ENCODE data around the gene LRRC28.

LRRC28 gene

DNA sequence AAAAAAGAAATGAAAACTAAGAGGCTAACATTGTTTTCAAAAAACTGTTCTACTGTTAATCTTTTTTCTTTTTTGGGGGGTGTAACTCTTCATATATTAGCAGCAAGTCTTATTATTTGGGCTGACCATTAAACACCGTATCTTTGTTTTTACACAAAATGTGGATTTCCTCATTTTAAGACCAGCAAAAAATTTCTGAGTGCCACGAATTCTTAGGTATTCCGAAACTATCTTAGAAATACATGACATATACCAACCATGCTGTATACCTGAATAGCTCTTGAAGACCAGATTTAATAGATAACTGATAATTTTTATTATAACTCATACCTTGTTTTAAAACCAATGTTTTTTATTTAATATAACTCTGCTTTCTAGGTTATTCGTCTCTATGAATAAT is 1.3 kb upstream of the LRRC28 start:
- no peak for DNase-seq

DNA sequence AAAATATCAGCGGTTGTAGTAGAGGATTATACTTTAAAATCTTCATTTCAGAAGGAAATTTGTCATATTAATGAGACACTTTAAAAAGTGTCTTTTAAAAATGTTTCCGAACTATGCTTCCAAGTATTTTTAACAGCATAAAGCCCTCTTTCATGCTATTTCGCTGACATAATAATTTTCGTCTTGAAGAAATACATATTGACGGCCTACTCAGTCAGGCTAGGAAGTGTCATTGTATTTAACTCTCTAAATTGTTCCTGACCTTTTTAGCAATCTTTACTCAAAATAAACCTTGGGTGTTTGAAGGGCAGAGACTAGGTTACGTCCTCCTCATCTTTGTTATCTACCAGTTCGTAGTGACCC is 806 bp upstream of the LRRC28 start:
- DNase-seq = no peak

DNA sequence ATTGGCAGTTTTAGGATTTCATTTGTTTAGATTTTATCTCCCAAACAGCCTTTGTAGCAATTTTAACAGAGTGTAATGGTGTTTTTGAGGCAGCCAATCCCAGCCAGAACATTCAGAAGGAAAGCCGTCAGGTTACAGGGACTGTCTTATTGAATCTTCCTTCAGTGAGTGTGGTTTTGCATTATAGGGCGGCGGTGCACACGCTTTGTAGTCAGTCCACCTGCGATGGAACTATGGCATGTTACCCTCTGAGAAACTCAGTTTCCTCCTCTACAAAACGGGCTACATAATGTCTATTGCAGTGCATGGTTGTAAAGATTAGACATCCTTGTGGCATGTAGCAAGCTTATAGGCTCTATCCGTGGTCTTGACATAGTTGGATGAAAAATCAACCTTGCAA is 1.0 kb downstream of the LRRC28 start:
- no peak for DNase-seq

DNA sequence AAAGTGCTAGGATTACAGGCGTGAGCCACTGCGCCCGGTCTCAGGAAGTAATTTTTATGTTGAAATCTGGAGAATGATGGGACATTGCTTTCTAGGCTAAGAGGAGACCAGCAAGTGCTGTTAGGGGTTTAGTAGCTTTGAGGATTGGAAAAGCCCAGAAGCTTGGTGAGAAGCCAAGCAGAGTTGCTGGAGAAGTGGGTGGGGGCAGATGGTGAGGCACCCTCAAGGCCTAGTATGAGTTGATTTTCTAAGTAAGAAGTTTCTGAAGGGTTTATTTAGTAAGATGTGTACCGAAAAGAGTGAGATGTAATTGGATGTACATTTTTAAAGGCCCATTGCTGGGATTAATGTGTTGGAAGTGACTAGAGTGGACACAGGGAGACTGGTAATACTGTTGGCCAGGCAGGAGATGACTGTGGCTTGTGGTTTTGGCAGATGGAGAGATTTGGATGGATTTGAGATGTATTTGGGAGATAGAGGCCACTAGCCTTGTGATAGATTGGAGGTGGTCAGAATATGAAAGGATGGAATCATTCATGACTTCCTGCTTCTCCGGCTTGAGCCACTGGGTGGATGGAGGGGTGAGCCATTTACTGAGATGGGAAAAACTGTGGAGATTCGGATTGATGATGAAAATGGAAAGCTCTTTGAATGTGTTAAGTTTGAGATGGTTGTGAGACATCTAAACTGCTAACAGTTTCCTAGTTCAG is 2.3 kb downstream of the LRRC28 start:
- no peak for DNase-seq

DNA sequence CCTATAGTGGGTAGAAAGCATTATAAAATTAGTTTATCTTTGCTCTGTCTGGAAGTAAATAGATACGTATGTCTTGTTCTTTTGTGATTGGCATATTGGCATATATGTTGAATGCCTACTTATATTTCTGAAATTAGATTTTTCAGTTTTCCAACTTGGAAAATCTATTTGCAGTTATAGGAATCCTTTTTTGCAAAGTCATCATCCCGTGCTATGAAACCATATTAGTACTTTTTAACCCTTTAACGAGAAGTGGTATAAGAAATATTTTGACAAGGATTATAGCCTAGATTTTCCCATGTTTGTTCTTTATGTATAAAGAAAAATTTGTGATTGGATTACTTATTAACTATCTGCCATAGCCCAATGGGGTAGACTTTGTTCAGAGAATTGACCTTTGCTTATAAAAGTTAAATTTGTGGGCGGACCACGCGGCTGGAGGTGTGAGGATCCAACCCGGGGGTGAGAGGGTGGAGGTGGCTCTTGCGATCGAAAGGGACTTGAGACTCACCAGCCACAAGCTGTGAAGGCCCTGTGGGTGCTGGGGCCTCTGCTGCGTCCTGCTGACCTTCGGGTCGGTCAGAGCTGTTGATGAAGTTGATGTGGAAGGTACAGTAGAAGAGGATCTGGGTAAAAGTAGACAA is 5.9 kb downstream of the LRRC28 start:
- no peak for DNase-seq

DNA sequence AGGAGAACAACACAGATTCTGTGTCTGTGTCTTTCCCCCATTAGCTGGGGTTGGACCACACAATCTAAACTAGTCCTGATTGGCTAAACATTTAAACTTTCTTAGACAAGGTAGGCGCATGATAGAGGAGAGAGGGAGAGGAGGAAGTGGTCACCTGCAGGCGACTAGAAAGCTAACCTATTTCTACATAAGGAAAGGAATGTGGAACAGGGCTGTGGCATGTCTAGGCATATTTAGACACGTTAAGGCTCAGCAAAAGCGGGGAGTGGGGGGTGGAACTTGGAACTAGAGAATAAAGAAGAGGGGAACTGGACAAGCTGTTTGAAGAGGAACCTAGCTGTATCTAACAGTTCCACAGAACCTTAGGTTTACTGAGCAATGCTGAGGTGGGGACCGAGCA is 12.8 kb downstream of the LRRC28 start:
- no peak for DNase-seq

DNA sequence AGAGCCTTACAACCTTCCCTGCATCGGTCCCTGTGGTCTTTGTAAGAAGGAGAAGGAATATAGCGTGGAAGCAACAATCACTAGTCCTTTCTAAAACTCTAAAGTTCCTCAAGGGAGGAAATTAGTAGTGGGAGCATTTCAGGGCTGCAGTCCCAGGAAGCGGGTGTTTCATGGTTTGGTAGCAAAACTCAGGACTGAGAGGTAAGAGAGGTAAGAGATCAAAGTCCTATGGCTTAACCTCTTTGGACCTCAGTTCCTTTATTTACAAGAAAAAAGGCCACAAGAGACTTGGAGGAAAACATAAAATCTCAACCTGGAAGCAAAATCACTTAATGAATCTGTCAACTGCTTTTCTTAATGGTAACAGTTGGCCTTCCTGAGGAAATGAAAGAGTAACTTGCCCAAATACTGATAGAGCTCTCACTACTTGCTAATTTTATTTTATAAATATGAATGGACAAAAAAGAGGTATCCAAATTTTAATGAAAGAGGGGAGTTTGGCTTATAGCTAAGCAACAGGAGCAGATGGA is 14.3 kb downstream of the LRRC28 start:
- no peak for DNase-seq

DNA sequence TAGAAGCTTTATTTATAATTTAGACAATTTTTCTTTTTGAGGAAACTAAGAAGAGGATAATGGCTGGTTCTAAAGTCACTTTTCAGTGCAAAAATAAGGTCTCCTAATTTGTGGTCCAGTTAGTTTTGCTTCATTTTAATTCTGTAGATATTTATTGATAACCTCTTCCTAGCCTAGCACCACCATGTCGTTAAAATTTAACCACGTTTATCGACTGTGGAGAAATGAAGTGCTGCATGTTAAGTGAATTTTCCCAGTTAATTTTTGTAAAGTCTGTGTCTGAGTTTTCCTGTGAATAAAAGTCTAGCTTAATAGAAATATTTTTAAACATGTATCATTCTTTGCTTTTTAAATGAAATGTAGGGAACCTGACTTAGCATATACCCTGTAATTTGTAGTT is 16.7 kb downstream of the LRRC28 start:
- no peak for DNase-seq

DNA sequence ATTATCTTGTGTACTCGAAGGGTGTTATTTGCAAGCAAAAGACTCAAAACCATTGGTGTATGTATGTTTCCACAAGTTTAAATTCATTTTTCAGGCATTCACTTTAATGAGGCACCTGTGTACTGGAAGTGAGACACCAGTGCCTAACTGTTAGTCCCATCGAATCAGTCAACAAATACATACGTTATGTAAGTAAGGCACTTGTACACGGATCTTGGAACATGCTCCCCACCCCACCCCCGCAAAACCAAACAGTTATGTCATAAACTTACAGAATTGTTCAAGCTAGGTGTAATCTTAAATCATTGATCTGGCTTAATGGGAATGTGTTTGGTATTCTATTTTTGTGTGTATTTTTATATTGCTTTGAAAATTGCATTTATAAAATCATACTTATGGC is 17.1 kb downstream of the LRRC28 start:
- DNase-seq = no peak

DNA sequence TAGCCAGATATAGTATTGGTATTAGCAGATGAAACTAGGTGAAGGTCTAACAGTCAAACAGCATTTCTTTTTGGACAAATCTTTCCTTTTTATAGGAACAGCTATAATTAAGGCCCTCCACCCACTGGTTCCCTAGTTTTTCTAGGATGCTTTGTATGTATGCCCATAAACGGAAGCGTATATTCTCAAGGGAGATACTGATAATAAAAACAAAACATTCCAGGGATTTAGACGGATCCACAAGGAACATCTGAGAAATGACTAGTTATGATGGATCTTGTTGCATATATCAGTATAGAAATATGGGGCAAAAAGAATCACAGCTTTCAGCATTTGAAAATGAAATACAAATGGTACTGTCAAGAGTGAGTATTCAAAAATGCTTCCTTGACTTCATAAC is 22.5 kb downstream of the LRRC28 start:
- no peak for DNase-seq

DNA sequence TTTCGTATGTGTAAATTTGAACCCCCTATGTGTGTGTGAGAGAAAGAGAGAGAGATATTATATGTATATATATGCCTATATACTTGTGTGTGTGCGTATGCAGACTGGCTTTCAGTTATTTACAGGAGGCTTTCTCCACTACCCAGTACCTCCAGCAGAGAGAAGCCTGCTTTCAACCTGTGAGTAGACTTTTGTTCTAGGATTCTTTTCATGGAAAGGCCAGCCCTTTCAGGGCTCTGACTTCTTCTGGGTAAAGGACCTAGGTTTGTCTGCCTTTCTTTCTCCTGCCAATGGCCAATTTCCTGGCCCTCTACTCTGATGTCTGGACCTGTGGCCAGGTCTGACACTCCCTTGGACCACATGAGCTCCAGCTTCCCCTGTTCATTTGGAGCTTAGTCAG is 23.8 kb downstream of the LRRC28 start:
- DNase-seq = no peak

DNA sequence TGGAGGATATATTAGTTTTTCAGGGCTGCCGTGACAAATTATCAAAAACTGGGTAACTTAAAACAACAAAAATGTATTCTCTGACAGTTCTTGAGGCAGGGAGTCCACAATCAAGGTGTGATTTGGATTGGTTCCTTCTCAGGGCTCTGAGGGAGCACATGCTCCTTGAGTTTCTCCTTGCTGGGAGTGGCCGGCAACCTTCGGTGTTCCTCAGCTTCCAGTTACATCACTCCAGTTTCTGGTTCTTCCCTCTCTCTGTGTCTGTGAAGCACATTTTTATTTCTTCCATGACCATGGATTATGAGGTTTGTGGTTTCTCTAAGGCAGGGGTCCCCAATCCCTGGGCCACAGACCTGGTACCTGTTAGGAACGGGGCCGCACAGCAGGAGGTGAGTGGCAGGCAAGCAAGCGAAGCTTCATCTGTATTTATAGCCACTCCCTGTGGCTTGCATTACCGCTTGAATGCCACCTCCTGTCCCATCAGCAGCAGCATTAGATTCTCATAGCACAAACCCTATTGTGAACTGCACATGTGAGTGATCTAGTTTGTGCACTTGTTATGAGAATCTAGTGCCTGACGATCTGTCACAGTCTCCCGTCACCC is 24.3 kb downstream of the LRRC28 start:
- no peak for DNase-seq

DNA sequence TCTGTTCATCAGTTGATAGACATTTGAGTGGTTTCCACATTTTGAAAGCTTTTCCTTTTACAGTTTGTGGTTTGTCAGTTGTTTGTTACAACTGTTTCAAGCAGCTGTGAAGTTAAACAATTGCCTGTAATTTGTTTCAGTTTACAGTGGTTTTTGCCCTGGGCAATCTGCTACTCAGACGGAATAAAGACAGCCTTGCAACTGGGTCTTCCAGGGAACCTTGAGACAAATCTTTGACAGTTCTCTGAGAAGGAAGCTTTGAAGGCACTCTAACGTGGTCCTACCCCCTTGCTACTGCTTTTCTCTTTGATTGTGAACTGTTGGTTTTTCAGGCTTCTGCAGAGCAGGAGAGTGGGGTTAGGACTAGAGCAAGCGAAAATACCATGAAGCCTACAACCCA is 28.0 kb downstream of the LRRC28 start:
- DNase-seq = no peak

DNA sequence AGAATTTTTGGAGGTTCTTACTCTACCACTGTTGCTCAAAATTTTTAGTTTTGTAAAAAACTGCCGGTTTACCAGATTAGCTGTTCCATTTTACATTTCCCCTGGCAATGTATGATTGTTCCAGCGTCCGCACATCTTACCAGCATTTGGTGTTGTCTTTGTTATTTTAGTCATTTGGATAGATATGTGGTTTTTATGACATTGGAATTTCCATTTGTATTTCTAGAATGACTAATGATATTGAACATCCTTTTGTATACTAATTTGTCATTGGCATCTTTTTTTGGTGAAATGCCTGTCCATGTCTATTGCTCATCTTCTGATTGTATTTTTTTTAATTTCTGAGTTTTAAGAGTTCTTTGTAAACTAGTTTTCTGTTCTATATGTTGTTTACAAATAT is 28.5 kb downstream of the LRRC28 start:
- DNase-seq = no peak

DNA sequence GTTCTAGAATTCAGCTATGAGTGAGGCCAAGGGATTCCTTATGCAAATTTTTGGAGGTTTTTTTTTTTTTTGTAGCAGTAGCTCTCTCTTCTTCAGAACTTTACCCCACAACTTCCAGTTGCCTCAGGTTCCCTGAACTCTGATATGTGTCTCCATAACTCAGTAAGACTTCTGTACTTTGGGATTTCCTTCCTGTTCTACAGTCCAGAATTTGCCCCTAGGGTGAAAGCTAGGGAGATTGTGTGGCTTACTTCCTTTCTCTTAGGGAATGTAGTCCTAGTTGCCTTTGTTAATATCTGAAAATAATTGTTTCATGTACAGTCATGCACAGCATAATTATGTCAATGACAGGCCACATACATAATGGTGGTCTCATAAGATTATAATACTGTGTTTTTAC is 30.8 kb downstream of the LRRC28 start:
- DNase-seq = no peak

DNA sequence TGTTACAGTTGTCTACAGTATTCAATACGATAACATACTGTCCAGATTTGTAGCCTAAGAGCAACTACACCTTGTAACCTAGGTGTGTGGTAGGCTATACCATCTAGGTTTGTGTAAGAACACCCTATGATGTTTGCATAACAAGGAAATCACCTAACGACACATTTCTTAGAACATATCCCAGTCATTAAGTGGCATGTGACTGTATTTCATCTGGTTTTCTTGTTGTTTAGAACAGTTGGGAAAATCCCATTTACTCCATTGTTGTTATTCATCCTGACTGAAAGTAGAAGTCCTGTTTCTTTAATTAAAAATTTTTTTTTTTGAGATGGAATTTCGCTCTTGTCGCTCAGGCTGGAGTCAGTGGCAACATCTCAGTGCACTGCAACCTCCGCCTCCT is 31.3 kb downstream of the LRRC28 start:
- no peak for DNase-seq

DNA sequence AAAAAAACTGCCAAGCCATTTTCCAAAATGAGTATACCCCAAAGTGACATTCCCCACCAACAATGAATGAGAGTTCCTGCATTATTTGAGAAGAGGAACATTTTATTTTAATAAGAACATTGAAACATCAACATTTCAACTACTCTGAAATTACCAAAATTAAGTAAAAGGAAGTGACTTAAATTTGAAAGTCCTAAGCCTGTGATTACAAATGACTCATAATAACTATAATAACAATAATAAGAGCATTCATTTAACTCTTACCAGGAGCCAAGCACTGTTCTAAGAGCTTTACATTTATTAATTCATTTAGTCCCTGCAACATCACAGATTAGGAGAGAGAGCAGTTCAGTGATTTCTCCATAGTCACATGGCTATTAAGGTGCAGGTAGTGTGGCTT is 32.4 kb downstream of the LRRC28 start:
- DNase-seq = no peak

DNA sequence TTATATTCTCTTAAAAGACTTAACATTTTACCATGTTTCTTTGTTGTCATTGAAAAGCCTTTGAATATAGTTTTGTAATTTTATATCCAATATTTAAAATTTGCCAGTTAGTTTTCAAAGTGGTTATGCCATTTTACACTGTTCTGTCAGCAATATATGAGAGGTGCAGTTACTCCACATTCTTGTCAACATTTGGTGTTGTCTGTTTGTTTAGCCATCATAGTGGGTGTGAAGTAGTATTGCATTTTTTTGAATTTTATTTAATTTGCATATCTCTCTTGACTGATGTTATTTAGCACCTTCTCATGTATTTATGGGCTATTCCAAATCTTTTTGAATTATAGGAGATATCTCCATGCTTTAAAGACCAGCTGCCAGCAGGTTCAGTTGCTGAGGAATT is 40.4 kb downstream of the LRRC28 start:
- no peak for DNase-seq

DNA sequence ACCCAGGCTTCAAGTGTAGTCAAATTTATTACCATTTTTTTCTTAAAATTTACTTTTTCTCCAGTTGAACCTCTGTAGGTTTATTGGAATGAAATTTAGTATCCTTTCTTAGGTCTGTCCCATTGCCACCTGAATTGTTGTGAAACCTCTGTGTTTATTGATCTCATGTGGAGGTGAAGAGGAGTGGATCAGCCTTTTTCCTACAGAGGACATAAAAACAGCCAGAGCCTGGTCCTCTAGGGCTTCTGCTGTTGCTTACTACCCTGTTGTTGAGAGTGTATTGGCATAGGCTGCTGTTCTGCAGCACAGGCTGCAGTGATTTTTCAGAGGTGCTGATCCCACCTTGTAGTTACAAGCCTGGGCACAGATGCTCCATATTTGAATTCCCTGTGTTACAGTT is 44.6 kb downstream of the LRRC28 start:
- no peak for DNase-seq

DNA sequence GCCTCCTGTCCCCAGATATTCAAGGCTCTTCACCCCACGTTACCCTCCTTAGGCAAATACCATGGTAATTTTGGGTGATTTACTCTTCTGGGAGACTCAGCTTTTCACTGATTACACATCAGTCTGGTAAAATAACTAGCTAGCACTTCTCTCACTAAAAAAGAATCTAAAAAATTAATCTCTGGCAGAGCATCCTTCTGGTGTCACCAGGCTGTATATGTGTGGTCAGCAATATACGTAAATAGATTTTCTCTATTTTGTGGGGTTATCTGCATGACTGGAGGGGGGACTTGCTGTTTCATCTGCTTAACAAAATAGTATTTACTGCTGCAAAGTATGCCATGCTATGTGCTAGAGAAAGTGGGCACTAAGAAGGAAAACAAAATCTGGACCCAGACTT is 45.1 kb downstream of the LRRC28 start:
- no peak for DNase-seq

DNA sequence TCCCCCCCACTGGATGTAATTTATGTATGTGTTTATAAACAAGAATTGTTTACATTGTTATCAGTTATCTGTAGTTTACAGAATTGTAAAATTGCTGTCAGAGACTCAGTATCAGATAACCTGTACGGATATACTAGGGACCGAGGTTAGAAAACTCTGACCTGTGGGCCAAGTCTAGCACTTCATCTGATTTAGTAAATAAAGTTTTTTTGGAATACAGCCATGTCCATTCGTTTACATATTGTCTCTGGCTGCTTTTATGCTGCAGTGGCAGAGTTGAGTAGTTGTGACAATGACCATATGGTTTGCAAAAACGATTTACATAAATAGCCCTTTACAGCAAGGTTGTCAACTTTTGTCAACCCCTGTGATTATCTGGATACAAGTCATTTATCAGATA is 52.6 kb downstream of the LRRC28 start:
- no peak for DNase-seq

DNA sequence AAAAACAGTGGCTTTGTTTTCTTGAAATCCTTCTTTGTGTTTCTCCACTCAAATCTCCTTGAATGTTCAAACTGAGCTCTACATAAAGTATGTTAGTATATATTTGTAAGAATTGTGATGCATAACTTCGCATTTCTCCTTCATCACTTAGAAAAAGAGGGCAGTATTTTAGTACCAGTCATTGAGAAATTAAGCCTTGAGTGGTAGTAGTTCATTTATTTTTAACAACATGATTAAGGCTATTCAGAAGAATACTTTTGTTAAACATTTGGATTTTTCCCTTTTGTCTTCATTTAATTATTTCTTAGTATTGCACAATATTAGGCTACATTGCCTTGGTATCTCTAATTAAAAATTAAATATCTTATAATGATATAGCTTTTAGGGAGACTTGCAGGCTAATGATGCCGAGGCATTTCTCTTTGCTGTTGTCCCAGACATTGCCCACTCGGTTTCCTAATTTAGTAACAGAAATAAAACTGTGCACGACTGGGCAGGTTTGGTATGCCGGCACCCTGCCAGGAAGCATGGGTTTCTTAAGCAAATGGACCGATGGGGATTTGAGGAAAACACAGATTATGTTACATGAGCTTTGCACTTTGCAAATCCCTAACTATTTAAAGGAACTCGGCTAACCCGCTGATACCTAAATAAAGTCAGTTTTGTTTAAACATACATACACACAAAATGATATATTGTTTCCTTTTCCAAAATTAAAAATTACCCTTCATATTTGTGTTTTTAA is 54.7 kb downstream of the LRRC28 start:
- no peak for DNase-seq

DNA sequence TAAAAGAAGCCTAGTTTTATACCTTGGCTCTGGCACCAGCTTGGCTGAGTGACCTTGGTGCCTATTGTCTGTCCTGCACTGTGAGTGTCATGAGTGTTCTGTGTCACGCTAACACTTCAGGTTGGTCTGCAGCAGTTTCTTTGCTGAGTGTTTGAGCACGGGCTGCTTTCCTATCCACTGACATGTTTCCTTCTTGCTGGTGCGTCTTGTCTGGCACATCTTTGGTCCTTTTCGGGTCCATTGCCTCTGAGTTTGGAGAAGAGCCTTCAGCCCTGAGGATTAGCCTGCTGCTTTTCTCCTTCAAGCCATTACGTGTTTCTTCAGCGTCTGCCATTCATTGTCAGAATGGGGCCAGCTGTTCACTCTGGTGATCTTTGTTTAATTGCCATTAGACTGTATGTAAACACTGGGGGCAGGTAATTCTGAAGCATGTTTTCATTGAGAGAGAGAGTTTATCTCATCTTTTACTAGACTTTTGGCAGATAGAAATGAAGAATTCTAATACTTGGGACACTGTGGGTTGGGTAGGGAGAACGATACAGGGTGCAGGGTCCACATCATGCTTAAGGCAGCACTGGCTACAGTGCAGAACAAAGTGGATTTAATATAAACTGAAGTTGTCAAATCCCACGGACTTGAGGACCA is 55.5 kb downstream of the LRRC28 start:
- no peak for DNase-seq

Measured in KG1 (cell line).